AG04449 (cell line): ENCODE data around the gene NAV2.

Experiments
- CTCF ChIA-PET: fragments of 350-600 bp; formaldehyde crosslinking; extraction: SDS; loops from one replicate; lab custom pipeline; 2021; ENCODE audit warnings: antibody characterized with exemption; lab: Yijun Ruan, JAX
- POLR2A ChIA-PET: fragments of 400-600, 350-600 bp; formaldehyde crosslinking; extraction: SDS; loops from one replicate; lab custom pipeline; 2020; ENCODE audit warnings: antibody characterized with exemption, inconsistent platforms; lab: Yijun Ruan, JAX
- DNase-seq: peaks from one replicate; pipeline ENCODE4 v3.0.0-alpha.2; 2010; ENCODE audit warnings: low read depth, low spot score
- H3K4me3 ChIP-seq: 2 replicates; pipeline ENCODE4 v1.5.1; 2011; ENCODE audit warnings: low read depth, mild to moderate bottlenecking, control low read depth, low read length
- CTCF ChIP-seq: IDR thresholded peaks from one replicate; pipeline ENCODE4 v1.5.1; 2011; ENCODE audit warnings: mild to moderate bottlenecking, moderate library complexity, low read length, control low read depth, inconsistent platforms; ENCODE audit not compliant: insufficient read depth; ENCODE audit errors: missing control alignments

The NAV2 gene

GRCh38 chr11:19800714-19801519 is 88.3 kb downstream of the NAV2 start:
- no peak for DNase-seq
- ChIA-PET POLR2A (no interaction called here), CTCF (interaction anchor here (0.7 to 6.5 kb wide), 12 partner anchors 10 to 246 kb away, joined by 3 to 26 read pairs (median 5); no protein-coding TSS in a partner anchor)
- no peak overlapping the region for H3K4me3 ChIP-seq
- no peak for TF ChIP-seq CTCF

DNA sequence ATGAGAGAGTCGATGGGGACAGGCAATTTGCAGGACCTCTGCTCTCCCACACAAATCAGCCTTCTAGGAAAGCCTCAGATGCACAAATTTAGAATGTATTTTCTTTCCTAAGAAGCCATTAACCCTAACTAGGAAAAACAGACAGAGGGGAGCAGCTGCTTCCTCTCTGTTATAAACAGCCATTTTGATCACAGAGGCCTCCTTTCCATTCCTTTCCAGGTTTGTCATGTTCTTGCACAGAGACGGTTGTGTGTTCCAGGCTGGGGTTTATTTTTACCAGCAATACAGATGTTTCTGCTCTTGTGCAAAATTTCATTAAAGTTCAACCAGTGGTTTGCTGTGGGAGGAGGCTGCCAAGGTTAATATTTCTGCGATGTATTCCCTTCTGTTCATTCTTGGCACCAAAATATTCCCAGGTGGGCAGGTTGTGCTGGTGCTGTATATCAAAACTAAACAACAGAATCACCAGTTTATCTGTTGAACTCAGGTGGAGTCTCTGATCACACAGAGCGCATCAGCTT is 90.2 kb downstream of the NAV2 start:
- POLR2A ChIA-PET = no interaction called here
- no peak overlapping the region for H3K4me3 ChIP-seq
- TF ChIP-seq CTCF = no peak
- no peak for DNase-seq
- CTCF ChIA-PET = interaction anchor here (1.1 to 6.5 kb wide), 3 partner anchors 63 to 240 kb away, joined by 3 to 26 read pairs (median 4); no protein-coding TSS in a partner anchor

- CTCF ChIA-PET = interaction anchor here (1.0 to 1.4 kb wide), 2 partner anchors 64 to 246 kb away, joined by 3 to 4 read pairs; no protein-coding TSS in a partner anchor
- no peak for DNase-seq
Measured at GRCh38 chr11:19803506-19803998, 90.9 kb downstream of the NAV2 start.

DNA sequence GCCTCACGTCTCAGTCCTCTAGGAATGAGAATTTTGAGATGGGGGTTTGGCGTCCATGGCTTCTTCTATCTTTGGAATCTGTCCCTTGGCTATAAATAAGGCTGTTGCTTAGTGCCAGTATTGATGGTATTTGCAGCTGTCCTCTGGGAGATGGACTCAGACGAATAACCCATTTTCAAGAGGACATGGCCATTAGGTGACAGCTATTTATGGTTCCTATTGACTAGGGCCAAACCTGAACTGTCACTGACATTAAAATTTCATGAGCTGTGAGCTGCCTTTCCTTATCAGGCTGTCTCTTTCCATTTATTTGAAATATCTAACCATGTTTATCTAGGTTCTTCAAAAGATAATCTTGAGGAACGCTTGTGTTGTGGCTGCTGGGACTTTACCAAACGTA is 92.7 kb downstream of the NAV2 start:
- no peak overlapping the region for H3K4me3 ChIP-seq
- no peak for DNase-seq
- no peak for TF ChIP-seq CTCF
- ChIA-PET CTCF (interaction anchor here (1.2 to 2.2 kb wide), 2 partner anchors 98 to 241 kb away, joined by 5 to 8 read pairs; no protein-coding TSS in a partner anchor), POLR2A (no interaction called here)

More at GRCh38 chr11:19803506-19803998, 90.9 kb downstream of the NAV2 start:
- no peak for TF ChIP-seq CTCF
- H3K4me3 ChIP-seq = no peak overlapping the region
- POLR2A ChIA-PET = no interaction called here

GRCh38 chr11:19805827-19806226 is 93.2 kb downstream of the NAV2 start:
- ChIA-PET POLR2A (no interaction called here), CTCF (interaction anchor here (1.2 to 2.2 kb wide), 3 partner anchors 98 to 254 kb away, joined by 4 to 8 read pairs (median 5); no protein-coding TSS in a partner anchor)
- no peak for TF ChIP-seq CTCF
- H3K4me3 ChIP-seq = no peak overlapping the region
- DNase-seq = peak; percentile 42

DNA sequence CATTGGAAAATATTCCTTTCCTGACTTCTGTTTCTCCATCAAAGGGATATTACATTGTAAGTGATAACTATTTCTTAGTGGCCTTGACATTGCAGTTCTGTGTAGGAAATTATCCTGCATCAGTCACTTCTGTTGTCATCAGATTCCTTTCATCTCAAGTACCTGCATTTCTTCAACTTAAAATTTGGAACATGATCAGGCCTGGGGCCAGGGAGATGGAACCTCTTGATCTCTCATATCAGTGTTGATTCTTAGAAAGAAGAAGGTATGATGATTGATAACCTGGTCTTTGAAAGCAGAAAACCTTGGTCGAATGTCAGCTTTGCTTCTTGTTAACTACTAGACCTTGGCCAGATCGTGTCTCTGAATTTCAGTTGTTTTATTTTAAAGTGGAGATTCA is 93.6 kb downstream of the NAV2 start:
- H3K4me3 ChIP-seq = no peak overlapping the region
- DNase-seq = no peak
- ChIA-PET POLR2A (no interaction called here), CTCF (interaction anchor here (1.2 to 2.2 kb wide), 4 partner anchors 97 to 254 kb away, joined by 4 to 8 read pairs (median 4); no protein-coding TSS in a partner anchor)
- no peak for TF ChIP-seq CTCF
